NCI-H2171 treated with DMSO at 0.1 percent for 48 hours (cell line): Measurements from ENCODE around the gene C11orf21.

Experiments used
- DNase-seq: peaks from one replicate; lab custom pipeline; 2025; lab: John Stamatoyannopoulos, UW

C11orf21 gene

GRCh38 chr11:2271077-2271326, 30.7 kb downstream of the C11orf21 start:
- no peak for DNase-seq

GRCh38 chr11:2270322-2271076, 31.2 kb downstream of the C11orf21 start, which contains the start of gene ASCL2:
Gene ASCL2 (minus strand): TSS chr11:2270588. CDS start chr11:2270332, 256 bp downstream.
- no peak for DNase-seq

- peak; percentile 17 for DNase-seq
Observed at GRCh38 chr11:2269601-2270321, 32.0 kb downstream of the C11orf21 start.

- no peak for DNase-seq
Observed at GRCh38 chr11:2268729-2269600, 32.8 kb downstream of the C11orf21 start.

- DNase-seq: no peak
Observed at GRCh38 chr11:2267851-2268728, 33.6 kb downstream of the C11orf21 start.

GRCh38 chr11:2267306-2267850, 34.3 kb downstream of the C11orf21 start:
- DNase-seq: no peak

GRCh38 chr11:2266586-2267305, 35.0 kb downstream of the C11orf21 start:
- DNase-seq: no peak

GRCh38 chr11:2265854-2266585, 35.7 kb downstream of the C11orf21 start:
- DNase-seq: no peak

GRCh38 chr11:2265396-2265795, 36.3 kb downstream of the C11orf21 start:
- DNase-seq: no peak

- no peak for DNase-seq
Observed at GRCh38 chr11:2264366-2265053, 37.2 kb downstream of the C11orf21 start.

GRCh38 chr11:2263724-2264360, 37.9 kb downstream of the C11orf21 start:
- DNase-seq: no peak

GRCh38 chr11:2263071-2263565, 38.6 kb downstream of the C11orf21 start:
- no peak for DNase-seq

- no peak for DNase-seq
Observed at GRCh38 chr11:2262301-2263070, 39.2 kb downstream of the C11orf21 start.

- DNase-seq: no peak
Observed at GRCh38 chr11:2261436-2262230, 40.1 kb downstream of the C11orf21 start.

GRCh38 chr11:2260491-2261364, 41.0 kb downstream of the C11orf21 start:
- no peak for DNase-seq

GRCh38 chr11:2259897-2260451, 41.7 kb downstream of the C11orf21 start:
- DNase-seq: no peak
